Aorta (tissue), 5 donors: ENCODE measurements around the gene OR2Y1. TPM values are rescaled to one million over a fixed set of nuclear protein-coding genes. Genes with fewer than 3 reads are reported as not detected.
"Not testable (repeated sequence)": the region's sequence is repeated elsewhere in the genome, so short reads cannot be mapped to it uniquely, and the experiment has no call there.

ENCODE experiments used
- ATAC-seq: fragments of 200-7000 bp; cut with Tn5 transposase; one replicate; pipeline ENCODE4 v1.9.1; 2022; ENCODE audit warnings: moderate library complexity; ENCODE audit not compliant: low FRiP score
- DNase-seq, 2 donors: peaks; one replicate each; pipeline ENCODE4 v3.0.0-alpha.2; 2020
- H3K27ac ChIP-seq, 2 donors: one replicate each; pipeline ENCODE4 v1.5.1; 2013; ENCODE audit warnings: low read length in 2 of 2, mild to moderate bottlenecking in 2 of 2, moderate library complexity in 2 of 2, control low read depth in 1 of 2, inconsistent platforms in 1 of 2, low read depth in 1 of 2
- H3K27me3 ChIP-seq, 2 donors: one replicate each; pipeline ENCODE4 v1.6.1; 2013; ENCODE audit warnings: control low read depth in 1 of 2, low read length in 1 of 2, mild to moderate bottlenecking in 1 of 2, moderate library complexity in 1 of 2; ENCODE audit not compliant: insufficient read depth in 2 of 2, control insufficient read depth in 1 of 2
- H3K36me3 ChIP-seq, 2 donors: one replicate each; pipeline ENCODE4 v1.6.1; 2013; ENCODE audit warnings: control low read depth in 1 of 2, low read length in 1 of 2, mild to moderate bottlenecking in 1 of 2; ENCODE audit not compliant: insufficient read depth in 2 of 2, control insufficient read depth in 1 of 2
- H3K4me1 ChIP-seq, 2 donors: one replicate each; pipeline ENCODE4 v1.6.1; 2013; ENCODE audit warnings: low read length in 2 of 2, control low read depth in 1 of 2, mild to moderate bottlenecking in 1 of 2, moderate library complexity in 1 of 2; ENCODE audit not compliant: insufficient read depth in 2 of 2, control insufficient read depth in 1 of 2
- H3K4me3 ChIP-seq, 2 donors: one replicate each; pipeline ENCODE4 v1.5.1; 2013; ENCODE audit warnings: low read length in 2 of 2, control low read depth in 1 of 2, mild to moderate bottlenecking in 1 of 2
- H3K9me3 ChIP-seq: one replicate; pipeline ENCODE4 v1.6.1; 2013; ENCODE audit warnings: mild to moderate bottlenecking, low read length; ENCODE audit not compliant: control insufficient read depth
- WGBS, 2 donors: extraction: QIAGEN DNeasy Blood & Tissue Kit; methylation state at CpG; one replicate each; pipeline ENCODE4 v1.1.7; 2013; 5-methylcytosine and 5-hydroxymethylcytosine counted together
- intact Hi-C, 2 donors: fragments of 100-400 bp; cut with DNase I; formaldehyde crosslinking; loops; one replicate each; pipeline versions ENCODE4 v1.14.2 to v1.15.0; 2022
- polyA plus RNA-seq, 2 donors: library from polyadenylated mRNA; stranded (reverse); fragments of 200-250 nt; gene quantifications; one replicate each; pipeline ENCODE4 v1.2.3, GENCODE V29; 2013
- total RNA-seq, 2 donors: library from RNA; stranded (reverse); fragmentation: NEBNext Ultra II Directional; extraction: Animal tissue kit (Norgen Biotek cat#: 25700); gene quantifications; one replicate each; pipeline ENCODE4 v1.2.1, GENCODE V29; 2021
- donor health status: healthy with polysubstance abuse.
- donor health status: Bipolar disorder and iron deficiency.
- donor health status: DM: no; HTN: no; CAD: no.
- donor health status: DM: no; HTN: no; CAD: no.
- donor health status: DM: yes; HTN: yes; CAD: no.

The OR2Y1 gene
- total and polyA plus RNA-seq, 4 donors, result not detected

DNA sequence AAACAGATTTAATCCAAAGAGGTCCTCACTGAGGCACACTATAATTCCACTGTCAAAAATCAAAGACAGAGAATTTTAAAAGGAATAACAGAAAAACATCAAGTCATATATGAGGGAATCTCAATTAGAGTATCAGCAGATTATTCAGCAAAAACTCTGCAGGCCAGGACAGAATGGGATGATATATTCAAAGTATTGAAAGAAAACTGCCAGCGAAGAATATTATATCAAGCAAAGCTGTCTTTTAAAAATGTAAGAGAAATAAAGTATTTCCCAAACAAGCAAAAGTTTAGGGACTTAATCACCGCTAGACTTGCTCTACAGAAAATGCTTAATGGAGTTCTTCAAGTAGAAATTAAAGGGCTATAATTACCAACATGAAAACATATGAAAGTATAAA is 15.7 kb upstream of the OR2Y1 start:
- H3K27me3 ChIP-seq, result no peaks in the 10 kb centered on the region
- H3K4me1 ChIP-seq, result no peaks in the 10 kb centered on the region
- no peak for DNase-seq
- H3K9me3 ChIP-seq, result peaks cover 9% of the 10 kb centered on the region
- no peaks in the 10 kb centered on the region for H3K36me3 ChIP-seq
- H3K4me3 ChIP-seq, result no peak overlapping the region
- WGBS, 2 donors, result 58 to 62% methylated on average over 2 of the region's 2 CpGs
- intact Hi-C loops, result no loop called here
- H3K27ac ChIP-seq, result no peak overlapping the region
- ATAC-seq, result no peak

DNA sequence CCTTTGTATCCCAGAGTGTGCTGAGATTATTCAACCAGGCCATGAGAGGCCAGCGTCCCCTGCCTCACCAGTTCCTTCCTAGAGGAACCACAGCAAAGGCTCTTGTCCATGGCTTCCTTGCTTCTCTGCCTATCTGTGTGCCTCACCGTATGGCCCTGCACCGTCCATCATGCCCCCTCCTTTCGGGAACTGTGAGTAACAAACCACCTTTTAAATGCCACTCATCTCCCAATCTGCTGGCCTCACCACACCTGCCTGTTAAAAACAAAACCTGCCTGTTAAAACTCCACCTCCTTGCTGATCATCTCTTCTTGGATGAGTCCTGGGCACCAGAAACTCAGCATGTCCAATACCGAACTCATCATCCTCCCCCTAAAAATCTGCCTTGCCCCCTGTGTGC is 4.4 kb upstream of the OR2Y1 start:
- no peak for DNase-seq
- Histone ChIP-seq H3K4me3 (no peak overlapping the region), H3K27me3 (no peaks in the 10 kb centered on the region), H3K4me1 (no peaks in the 10 kb centered on the region), H3K27ac (no peak overlapping the region), H3K9me3 (peaks cover 2% of the 10 kb centered on the region), H3K36me3 (no peaks in the 10 kb centered on the region)
- WGBS, 2 donors, result 66 to 75% methylated on average over 5 of the region's 5 CpGs
- ATAC-seq, result no peak
- intact Hi-C loops, result no loop called here

- no peak overlapping the region for H3K4me3 ChIP-seq
- no peaks in the 10 kb centered on the region for H3K4me1 ChIP-seq
- H3K27me3 ChIP-seq, result no peaks in the 10 kb centered on the region
- ATAC-seq (no peak), DNase-seq (no peak)
- H3K9me3 ChIP-seq, result peaks cover 2% of the 10 kb centered on the region
- WGBS, 2 donors, result 77 to 80% methylated on average over 6 of the region's 6 CpGs
- no peaks in the 10 kb centered on the region for H3K36me3 ChIP-seq
- H3K27ac ChIP-seq, result no peak overlapping the region
- intact Hi-C loops, result no loop called here
Measured at GRCh38 chr5:180742727-180743126, 2.9 kb upstream of the OR2Y1 start.

DNA sequence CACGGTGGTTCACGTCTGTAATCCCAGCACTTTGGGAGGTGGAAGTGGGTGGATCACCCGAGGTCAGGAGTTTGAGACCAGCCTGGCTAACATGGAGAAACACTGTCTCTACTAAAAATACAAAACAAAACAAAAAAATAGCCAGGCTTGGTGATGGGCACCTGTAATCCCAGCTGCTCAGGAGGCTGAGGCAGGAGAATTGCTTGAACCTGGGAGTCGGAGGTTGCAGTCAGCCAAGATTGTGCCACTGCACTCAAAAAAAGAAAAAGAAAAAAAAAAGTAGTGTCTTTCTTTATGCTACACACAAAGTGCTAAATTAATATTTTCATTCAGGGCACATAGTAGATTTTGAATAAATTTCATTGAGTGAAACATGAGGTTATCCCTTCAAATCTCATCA is 1.1 kb upstream of the OR2Y1 start:
- ATAC-seq, intact Hi-C loops, H3K36me3 ChIP-seq, H3K9me3 ChIP-seq, H3K4me1 ChIP-seq, H3K27ac ChIP-seq, H3K27me3 ChIP-seq, H3K4me3 ChIP-seq, DNase-seq: not testable (repeated sequence)
- WGBS, 2 donors, result 68 to 73% methylated on average over 4 of the region's 4 CpGs

- intact Hi-C loops, result no loop called here
- H3K36me3 ChIP-seq, result no peaks in the 10 kb centered on the region
- H3K27ac ChIP-seq, result no peak overlapping the region
Measured at GRCh38 chr5:180739271-180739670, 587 bp downstream of the OR2Y1 start.

GRCh38 chr5:180736536-180736935 is 3.3 kb downstream of the OR2Y1 start:
- Histone ChIP-seq H3K4me1 (no peaks in the 10 kb centered on the region), H3K4me3 (no peak overlapping the region), H3K9me3 (no peaks in the 10 kb centered on the region), H3K27ac (no peak overlapping the region), H3K36me3 (no peaks in the 10 kb centered on the region), H3K27me3 (no peaks in the 10 kb centered on the region)
- intact Hi-C loops, result no loop called here
- DNase-seq (no peak), ATAC-seq (no peak)
- WGBS, 2 donors, result 49 to 56% methylated on average over 2 of the region's 2 CpGs

More at GRCh38 chr5:180739271-180739670, 587 bp downstream of the OR2Y1 start:
- DNase-seq (no peak), ATAC-seq (no peak)
- Histone ChIP-seq H3K4me1 (no peaks in the 10 kb centered on the region), H3K4me3 (no peak overlapping the region), H3K27me3 (no peaks in the 10 kb centered on the region), H3K9me3 (peaks cover 2% of the 10 kb centered on the region)
- 85 to 86% methylated on average over 10 of the region's 10 CpGs for WGBS, 2 donors

DNA sequence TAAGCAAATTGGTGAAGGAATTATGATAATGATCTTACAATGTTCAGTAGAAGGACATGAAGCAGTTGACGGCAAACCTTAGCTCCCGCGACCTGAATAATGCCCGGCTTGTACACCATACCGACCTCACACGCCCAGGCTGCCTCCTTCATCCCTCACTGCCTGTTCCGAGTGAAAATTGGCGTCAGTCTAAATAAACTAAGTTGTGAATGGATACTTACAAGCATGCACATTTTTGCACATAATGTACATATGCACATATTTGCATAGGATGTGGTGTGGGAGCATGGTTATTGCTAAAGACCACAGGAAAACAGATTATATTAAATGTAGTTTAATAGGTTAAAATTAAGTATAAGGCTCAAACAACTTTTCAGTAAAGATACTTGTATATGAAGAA is 14.9 kb downstream of the OR2Y1 start:
- Histone ChIP-seq H3K4me3 (no peak overlapping the region), H3K36me3 (no peaks in the 10 kb centered on the region), H3K4me1 (no peaks in the 10 kb centered on the region), H3K27ac (no peak overlapping the region), H3K27me3 (no peaks in the 10 kb centered on the region), H3K9me3 (peaks cover 2% of the 10 kb centered on the region)
- intact Hi-C loops, result no loop called here
- 79 to 82% methylated on average over 8 of the region's 8 CpGs for WGBS, 2 donors
- DNase-seq, result no peak
- no peak for ATAC-seq

- H3K9me3 ChIP-seq, result peaks cover 2% of the 10 kb centered on the region
Measured at GRCh38 chr5:180723936-180724335, 15.9 kb downstream of the OR2Y1 start.

DNA sequence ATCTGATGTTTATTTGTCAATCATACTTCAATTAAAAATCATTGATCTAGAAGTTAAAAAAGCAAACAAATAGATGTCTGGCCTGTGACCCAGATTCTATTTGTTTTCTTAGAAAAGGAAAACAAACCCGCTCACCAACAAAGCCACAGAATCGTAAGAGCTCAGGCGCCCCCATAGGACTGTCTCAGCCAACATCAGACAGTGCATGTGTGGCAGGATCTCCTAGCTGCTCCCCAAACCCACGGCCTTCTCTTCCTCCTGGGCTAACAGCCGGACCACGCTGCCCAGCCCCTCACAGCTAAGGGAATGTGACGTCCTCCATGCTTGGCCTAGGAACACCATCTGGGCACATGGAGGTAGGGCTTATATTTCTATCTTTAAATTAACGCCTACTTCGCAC is 19.4 kb downstream of the OR2Y1 start:
- WGBS, 2 donors, result 53 to 69% methylated on average over 9 of the region's 9 CpGs
- no peak for DNase-seq
- Histone ChIP-seq H3K4me1 (no peaks in the 10 kb centered on the region), H3K36me3 (no peaks in the 10 kb centered on the region), H3K27ac (no peak overlapping the region), H3K4me3 (no peak overlapping the region), H3K27me3 (no peaks in the 10 kb centered on the region), H3K9me3 (no peaks in the 10 kb centered on the region)
- ATAC-seq, result no peak
- intact Hi-C loops, result no loop called here

More at GRCh38 chr5:180723936-180724335, 15.9 kb downstream of the OR2Y1 start:
- ATAC-seq (no peak), DNase-seq (no peak)
- no peak overlapping the region for H3K4me3 ChIP-seq
- no peaks in the 10 kb centered on the region for H3K36me3 ChIP-seq
- H3K4me1 ChIP-seq, result no peaks in the 10 kb centered on the region
- H3K27me3 ChIP-seq, result no peaks in the 10 kb centered on the region
- intact Hi-C loops, result no loop called here
- H3K27ac ChIP-seq, result no peak overlapping the region
- WGBS, 2 donors, result 44% methylated on average over 5 of the region's 5 CpGs
